ENCODE data around the gene THAP12.

Gene THAP12

DNA sequence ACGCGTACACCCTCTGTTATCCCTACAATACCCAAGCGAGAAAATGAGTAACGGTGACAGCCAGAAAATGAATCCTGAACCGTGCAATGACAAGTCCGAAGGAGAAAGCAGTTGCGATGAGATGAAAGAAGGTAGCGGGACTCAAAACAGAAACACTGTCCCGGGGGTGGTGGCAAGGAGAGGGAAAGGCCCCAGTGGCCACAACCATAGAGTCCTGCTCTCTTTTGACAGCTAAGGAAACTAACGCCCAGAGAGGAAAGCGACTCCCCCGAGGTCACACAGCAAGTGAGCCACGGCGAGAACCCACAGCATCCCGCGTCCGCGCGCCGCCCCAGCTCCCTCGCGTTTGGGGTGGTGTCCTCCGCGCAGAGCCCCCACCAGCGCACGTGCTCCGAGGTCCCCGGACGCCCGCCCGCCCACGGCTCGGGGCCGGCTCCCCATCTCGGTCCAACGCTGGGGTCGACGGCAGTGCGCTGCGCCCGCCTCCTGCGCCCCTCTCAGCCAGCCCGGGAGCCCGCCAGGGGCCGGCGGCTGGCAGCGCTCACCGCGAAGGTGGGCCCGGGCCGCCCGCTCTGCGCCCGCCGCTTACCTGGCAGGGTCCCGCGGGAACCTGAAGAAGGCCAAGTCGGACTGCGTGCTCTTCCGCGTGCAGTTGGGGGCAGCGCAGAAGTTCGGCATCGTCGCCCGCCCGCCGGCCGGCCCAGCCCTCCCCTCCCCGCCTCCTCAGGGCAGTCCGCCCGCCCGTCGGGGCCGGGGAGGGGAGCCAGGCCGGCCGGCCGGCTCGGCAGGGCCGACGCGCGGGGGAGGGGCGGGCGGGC is 564 bp downstream of the THAP12 start:
- peak; percentile 16 to 31 for DNase-seq (ENCODE audit: low read depth in 1 of 2, low spot score in 1 of 2)

- DNase-seq (ENCODE audit: low read depth in 1 of 2, low spot score in 1 of 2): no peak
Measured at GRCh38 chr11:76379807-76380158, 1.1 kb downstream of the THAP12 start.

GRCh38 chr11:76376746-76377558 is 4.0 kb downstream of the THAP12 start:
- DNase-seq (ENCODE audit: low read depth in 1 of 2, low spot score in 1 of 2): no peak

DNA sequence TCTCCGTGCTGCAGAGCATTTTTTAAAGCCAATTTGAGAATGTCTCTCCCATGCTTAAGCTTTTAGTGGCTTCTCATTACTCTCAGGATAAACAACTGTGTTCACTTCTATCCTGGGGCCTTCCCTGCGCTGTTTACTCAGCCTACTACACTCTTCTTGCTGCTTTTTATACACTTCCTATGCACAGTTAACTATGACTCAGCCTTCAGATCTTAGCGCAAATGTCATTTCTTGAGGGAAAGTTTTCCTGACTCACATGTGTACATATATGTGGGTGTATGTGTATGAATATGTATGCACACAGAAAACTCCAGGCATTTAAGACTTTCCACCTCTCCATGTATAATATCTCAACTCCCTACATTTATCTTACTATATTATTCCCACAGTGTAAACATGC is 9.8 kb downstream of the THAP12 start:
- no peak for DNase-seq (ENCODE audit: low read depth in 1 of 2, low spot score in 1 of 2)

DNA sequence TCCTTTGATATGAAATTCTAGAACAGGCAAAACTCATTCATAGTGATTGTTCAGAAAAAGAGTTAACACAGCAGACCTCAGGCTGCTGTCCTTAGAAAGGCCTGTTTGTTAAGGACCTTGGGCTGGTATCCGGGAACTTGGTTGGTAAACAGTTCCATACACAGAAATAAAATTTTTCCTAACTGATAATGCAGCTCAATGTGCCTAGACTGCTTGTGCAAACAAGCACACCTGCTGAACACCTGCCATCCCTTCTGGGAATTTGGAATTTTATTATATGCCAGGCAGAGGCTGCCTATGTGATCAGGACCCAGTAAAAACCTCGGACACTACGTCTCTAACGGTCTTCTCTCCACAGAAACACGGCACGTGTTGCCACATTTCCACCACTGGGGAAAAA is 11.5 kb downstream of the THAP12 start:
- DNase-seq (ENCODE audit: low read depth in 1 of 2, low spot score in 1 of 2): no peak

- no peak for DNase-seq (ENCODE audit: low read depth in 1 of 2, low spot score in 1 of 2)
Measured at GRCh38 chr11:76368490-76368889, 12.4 kb downstream of the THAP12 start.

- no peak for DNase-seq (ENCODE audit: low read depth in 1 of 2, low spot score in 1 of 2)
Measured at GRCh38 chr11:76365038-76365679, 15.8 kb downstream of the THAP12 start.

- DNase-seq (ENCODE audit: low read depth in 1 of 2, low spot score in 1 of 2): no peak
Measured at GRCh38 chr11:76362716-76363115, 18.2 kb downstream of the THAP12 start.

DNA sequence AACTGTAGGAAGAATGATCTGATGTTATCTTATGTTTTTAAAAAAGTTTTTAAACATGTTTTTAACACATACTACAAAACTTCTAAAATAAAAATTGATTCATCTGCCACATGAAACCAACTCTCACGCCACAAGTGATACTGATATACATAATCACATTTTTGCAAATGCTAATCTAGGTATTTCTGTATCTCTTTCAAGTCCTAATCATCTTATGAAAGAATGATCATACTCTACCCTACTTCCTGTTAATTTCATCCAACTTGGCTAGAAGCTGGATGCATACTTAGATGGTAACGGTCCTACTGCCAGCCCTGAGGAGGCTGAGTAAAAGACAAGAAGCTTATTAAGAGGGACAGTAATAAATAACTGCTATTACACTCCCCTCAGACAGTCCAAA is 19.2 kb downstream of the THAP12 start:
- DNase-seq (ENCODE audit: low read depth in 1 of 2, low spot score in 1 of 2): no peak

GRCh38 chr11:76361374-76361773 is 19.6 kb downstream of the THAP12 start:
- DNase-seq (ENCODE audit: low read depth in 1 of 2, low spot score in 1 of 2): no peak

DNA sequence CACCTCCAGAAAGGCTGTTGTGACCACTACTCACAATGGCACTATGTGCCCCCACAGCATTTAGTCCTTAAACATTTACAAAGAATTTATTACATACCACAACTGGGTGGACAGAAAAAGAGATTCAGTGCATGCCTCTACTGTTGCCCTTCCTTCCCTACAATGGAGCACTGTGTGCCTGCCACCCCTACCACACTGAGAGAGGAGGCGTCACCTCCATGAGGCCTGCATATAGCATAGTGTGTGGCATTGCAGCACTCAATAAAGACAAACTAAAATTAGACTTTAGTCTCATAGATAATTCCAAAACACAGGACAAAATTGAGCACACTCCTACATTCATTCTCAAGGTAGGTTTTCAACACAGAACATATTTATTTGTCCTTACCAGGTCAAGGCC is 25.8 kb downstream of the THAP12 start:
- DNase-seq (ENCODE audit: low read depth in 1 of 2, low spot score in 1 of 2): no peak

GRCh38 chr11:76348348-76348747 is 32.6 kb downstream of the THAP12 start:
- no peak for DNase-seq (ENCODE audit: low read depth in 1 of 2, low spot score in 1 of 2)

- DNase-seq (ENCODE audit: low read depth in 1 of 2, low spot score in 1 of 2): no peak
Measured at GRCh38 chr11:76347466-76347865, 33.5 kb downstream of the THAP12 start.

GRCh38 chr11:76339221-76339620 is 41.7 kb downstream of the THAP12 start:
- no peak for DNase-seq (ENCODE audit: low read depth in 1 of 2, low spot score in 1 of 2)

DNA sequence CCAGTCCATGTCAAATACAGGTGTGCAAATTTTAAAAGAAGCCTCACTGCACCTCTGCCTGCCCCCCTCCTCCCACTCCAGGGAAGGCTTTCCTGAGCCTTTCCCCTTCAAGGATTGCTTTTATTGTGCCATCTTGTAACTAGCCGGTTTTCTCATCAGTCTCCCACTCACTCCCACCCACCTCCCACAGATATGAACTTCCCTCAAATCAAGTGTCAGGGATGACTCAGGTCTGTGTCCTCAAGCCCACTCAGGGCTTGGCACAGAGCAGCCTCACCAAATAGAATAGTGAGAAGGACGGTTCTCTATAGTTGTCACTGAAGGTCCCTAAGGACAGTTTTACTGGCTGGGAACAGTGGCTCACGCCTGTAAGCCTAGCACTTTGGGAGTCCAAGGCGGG is 43.0 kb downstream of the THAP12 start:
- no peak for DNase-seq (ENCODE audit: low read depth in 1 of 2, low spot score in 1 of 2)

GRCh38 chr11:76337469-76337868 is 43.5 kb downstream of the THAP12 start:
- no peak for DNase-seq (ENCODE audit: low read depth in 1 of 2, low spot score in 1 of 2)

DNA sequence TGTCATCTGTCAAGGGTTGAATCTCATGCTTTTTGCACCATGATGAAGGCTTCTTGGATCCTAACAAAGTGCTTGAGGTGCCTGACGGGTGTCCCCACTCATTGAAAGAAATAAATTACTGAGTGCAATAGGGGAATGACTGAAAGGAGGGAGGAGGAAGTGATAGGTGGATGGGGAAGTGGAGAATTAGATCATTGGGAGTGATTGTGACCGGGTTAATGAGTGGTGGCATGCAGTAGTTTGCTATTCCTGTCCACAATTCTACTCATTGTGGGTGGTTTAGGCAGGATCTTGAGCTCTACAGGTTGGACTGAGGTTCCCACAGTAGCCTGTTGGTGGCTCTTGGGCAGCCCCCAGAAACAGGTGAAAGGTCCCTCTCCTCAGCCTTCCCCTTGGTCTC is 44.3 kb downstream of the THAP12 start:
- no peak for DNase-seq (ENCODE audit: low read depth in 1 of 2, low spot score in 1 of 2)

GRCh38 chr11:76335842-76336241 is 45.1 kb downstream of the THAP12 start:
- DNase-seq (ENCODE audit: low read depth in 1 of 2, low spot score in 1 of 2): no peak

DNA sequence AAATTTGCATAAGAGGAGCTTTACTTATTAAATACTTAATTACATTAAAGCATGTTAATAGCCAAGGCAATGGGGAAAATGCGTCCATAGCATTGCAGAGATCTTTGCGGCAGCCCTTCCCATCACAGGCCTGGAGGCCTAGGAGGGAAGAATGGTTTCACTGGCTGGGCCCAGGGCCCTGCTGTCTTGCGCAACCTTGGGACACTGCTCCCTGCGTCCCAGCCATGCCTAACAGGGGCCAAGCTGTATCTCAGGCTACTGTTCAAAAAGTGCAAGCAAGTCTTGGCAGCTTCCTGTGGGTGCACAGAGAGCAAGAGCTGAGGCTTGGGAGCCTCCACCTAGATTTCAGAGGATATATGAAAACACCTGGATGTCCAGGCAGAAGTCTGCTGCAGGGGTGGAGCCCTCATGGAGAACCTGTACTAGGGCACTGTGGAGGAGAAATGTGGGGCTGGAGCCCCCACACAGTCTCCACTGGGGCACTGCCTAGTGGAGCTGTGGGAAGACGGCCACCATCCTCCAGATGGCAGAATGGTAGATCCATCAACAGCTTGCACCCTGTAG is 46.0 kb downstream of the THAP12 start:
- no peak for DNase-seq (ENCODE audit: low read depth in 1 of 2, low spot score in 1 of 2)

- no peak for DNase-seq (ENCODE audit: low read depth in 1 of 2, low spot score in 1 of 2)
Measured at GRCh38 chr11:76330651-76331050, 50.3 kb downstream of the THAP12 start.

DNA sequence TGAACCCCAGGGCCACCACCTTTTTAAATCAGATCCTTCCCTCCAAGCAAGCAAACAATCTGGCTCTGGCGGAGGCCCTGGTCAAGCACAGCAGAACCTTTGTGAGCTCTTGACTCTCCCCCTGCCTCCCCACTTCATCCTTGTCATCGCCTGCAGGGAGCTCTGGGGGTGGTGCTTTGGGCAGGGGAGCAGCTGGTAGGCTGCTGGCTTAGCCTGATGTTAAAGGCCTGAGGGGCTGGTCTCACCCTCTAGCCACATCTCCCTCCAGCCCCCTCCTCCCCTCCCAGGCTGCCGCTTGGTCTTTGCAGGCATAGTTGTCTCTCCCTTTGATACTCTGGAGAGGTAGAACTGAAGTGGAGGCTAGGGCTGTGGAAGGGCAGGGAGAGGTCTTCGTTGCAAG is 50.9 kb downstream of the THAP12 start:
- DNase-seq (ENCODE audit: low read depth in 1 of 2, low spot score in 1 of 2): no peak
